ENCODE results near the gene UBE3D.
"Not testable (repeated sequence)": the region's sequence is repeated elsewhere in the genome, so short reads cannot be mapped to it uniquely, and the experiment has no call there.

Gene UBE3D

GRCh38 chr6:82980086-82980485, 85.6 kb downstream of the UBE3D start:
- in situ Hi-C loops (cut with HindIII; ENCODE audit: low sequenced_read_pairs), result no loop called here

- in situ Hi-C loops (cut with HindIII; ENCODE audit: low sequenced_read_pairs), result no loop called here
Observed at GRCh38 chr6:82979657-82980056, 86.0 kb downstream of the UBE3D start.

GRCh38 chr6:82978362-82978945, 87.2 kb downstream of the UBE3D start:
- in situ Hi-C loops (cut with HindIII; ENCODE audit: low sequenced_read_pairs), result no loop called here

GRCh38 chr6:82976179-82976578, 89.5 kb downstream of the UBE3D start:
- in situ Hi-C loops (cut with HindIII; ENCODE audit: low sequenced_read_pairs), result no loop called here

- in situ Hi-C loops (cut with HindIII; ENCODE audit: low sequenced_read_pairs), result no loop called here
Observed at GRCh38 chr6:82971877-82972460, 93.7 kb downstream of the UBE3D start.

- in situ Hi-C loops (cut with HindIII; ENCODE audit: low sequenced_read_pairs), result no loop called here
Observed at GRCh38 chr6:82970839-82971238, 94.8 kb downstream of the UBE3D start.

- in situ Hi-C loops (cut with HindIII; ENCODE audit: low sequenced_read_pairs), result no loop called here
Observed at GRCh38 chr6:82968708-82969107, 96.9 kb downstream of the UBE3D start.

GRCh38 chr6:82963191-82963925, 102.3 kb downstream of the UBE3D start:
- in situ Hi-C loops (cut with HindIII; ENCODE audit: low sequenced_read_pairs), result no loop called here

GRCh38 chr6:82959385-82959941, 106.2 kb downstream of the UBE3D start:
- in situ Hi-C loops (cut with HindIII; ENCODE audit: low sequenced_read_pairs), result no loop called here

- in situ Hi-C loops (cut with HindIII; ENCODE audit: low sequenced_read_pairs), result no loop called here
Observed at GRCh38 chr6:82958551-82958950, 107.1 kb downstream of the UBE3D start.

GRCh38 chr6:82957868-82958245, 107.8 kb downstream of the UBE3D start:
- in situ Hi-C loops (cut with HindIII; ENCODE audit: low sequenced_read_pairs), result no loop called here

GRCh38 chr6:82957171-82957867, 108.3 kb downstream of the UBE3D start:
- in situ Hi-C loops (cut with HindIII; ENCODE audit: low sequenced_read_pairs), result no loop called here

- in situ Hi-C loops (cut with HindIII; ENCODE audit: low sequenced_read_pairs), result no loop called here
Observed at GRCh38 chr6:82955841-82956240, 109.8 kb downstream of the UBE3D start.

- in situ Hi-C loops (cut with HindIII; ENCODE audit: low sequenced_read_pairs), result no loop called here
Observed at GRCh38 chr6:82954937-82955577, 110.6 kb downstream of the UBE3D start.

- in situ Hi-C loops (cut with HindIII; ENCODE audit: low sequenced_read_pairs), result no loop called here
Observed at GRCh38 chr6:82954356-82954755, 111.3 kb downstream of the UBE3D start.

- in situ Hi-C loops (cut with HindIII; ENCODE audit: low sequenced_read_pairs), result no loop called here
Observed at GRCh38 chr6:82953871-82954270, 111.8 kb downstream of the UBE3D start.

- in situ Hi-C loops (cut with HindIII; ENCODE audit: low sequenced_read_pairs), result no loop called here
Observed at GRCh38 chr6:82951935-82952334, 113.7 kb downstream of the UBE3D start.

- in situ Hi-C loops (cut with HindIII; ENCODE audit: low sequenced_read_pairs), result no loop called here
Observed at GRCh38 chr6:82951389-82951788, 114.3 kb downstream of the UBE3D start.

- in situ Hi-C loops (cut with HindIII; ENCODE audit: low sequenced_read_pairs), result not testable (repeated sequence)
Observed at GRCh38 chr6:82930915-82931314, 134.7 kb downstream of the UBE3D start.

GRCh38 chr6:82924799-82925535, 140.7 kb downstream of the UBE3D start:
- in situ Hi-C loops (cut with HindIII; ENCODE audit: low sequenced_read_pairs), result no loop called here

Data from endothelial cell of hepatic sinusoid (primary cell).